Medulla oblongata (tissue), 1 donor: ENCODE results near the gene CCDC148.
A peak's percentile ranks its signal among the peaks of the same experiment; 100 is the strongest.

Experiments used
- DNase-seq: peaks from one replicate; pipeline ENCODE4 v3.0.0-alpha.2; 2015; ENCODE audit errors: extremely low spot score

The CCDC148 gene

DNA sequence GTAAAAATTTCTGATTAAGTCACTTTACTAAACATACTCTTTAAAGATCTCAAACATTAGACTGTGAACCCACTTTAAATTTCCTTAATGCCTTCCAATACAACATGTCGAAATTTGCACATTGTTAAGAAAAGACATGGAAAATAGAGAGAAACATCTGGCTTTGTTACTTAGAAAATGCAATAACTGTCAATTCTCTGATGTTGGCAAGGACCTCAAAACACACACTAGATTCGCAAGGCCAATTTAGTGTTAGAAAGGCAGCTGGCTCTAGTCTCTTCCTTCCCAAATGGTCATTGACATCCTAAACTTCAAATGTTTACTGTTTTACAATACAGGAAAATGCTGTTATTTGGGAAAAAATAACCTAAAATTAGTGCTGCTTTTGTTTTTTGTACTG, 244.3 kb downstream of the CCDC148 start:
- no peak for DNase-seq

DNA sequence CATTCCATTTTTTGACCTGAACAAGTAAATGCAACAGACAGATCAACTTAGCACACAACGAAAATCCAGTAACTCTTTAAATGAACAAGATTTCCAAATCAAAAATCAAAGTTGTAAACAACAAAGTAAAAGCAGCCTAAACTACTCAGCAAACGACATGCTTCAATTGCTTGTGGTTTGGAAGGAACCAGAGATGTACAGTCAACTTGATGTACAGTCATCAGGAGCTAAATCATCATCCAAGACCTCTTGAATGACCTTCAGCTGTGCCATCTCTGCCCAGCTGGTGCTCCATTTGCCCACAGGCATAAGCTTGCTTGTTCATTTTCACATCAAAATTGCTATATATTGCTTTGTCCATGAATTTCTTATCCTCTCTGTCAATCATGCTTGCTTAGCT, 245.1 kb downstream of the CCDC148 start:
- DNase-seq: no peak

DNA sequence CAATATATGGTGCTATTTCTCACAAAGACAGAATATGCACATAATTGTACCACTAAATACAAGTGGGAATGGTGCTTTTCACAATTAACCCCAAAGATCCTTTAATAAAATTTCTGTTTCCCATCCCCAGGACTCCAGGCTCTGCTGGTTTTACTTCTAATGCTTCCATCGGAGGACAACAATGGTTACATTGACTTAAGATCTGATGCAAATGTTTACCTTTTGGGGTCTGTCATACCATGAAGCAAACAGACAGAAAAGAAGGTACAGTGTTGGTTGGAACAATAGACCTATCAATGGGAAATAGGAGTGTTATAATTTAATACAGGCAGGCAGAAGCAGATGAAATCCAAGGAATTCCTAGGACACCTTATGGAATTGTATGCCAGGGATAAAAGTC, 249.2 kb downstream of the CCDC148 start:
- no peak for DNase-seq

DNA sequence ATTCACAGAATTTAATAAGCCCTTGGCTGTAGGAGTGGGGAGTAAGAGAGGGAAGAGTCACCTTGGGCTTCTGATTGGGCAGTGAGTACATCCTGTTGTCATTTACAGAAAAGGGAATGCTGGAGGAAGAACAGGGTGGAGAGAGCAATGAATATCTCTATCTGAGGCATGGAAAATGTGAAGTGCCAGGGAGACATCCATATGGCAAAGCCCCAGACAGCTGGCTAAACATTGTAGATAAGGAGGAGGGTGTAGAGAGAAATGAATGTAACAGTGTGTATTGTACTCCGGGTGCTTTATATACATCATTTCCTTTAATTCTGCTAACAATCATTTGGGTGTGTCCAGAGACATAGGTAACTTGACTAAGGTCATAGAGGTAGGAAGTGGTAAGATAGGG, 251.3 kb downstream of the CCDC148 start:
- DNase-seq: no peak

DNA sequence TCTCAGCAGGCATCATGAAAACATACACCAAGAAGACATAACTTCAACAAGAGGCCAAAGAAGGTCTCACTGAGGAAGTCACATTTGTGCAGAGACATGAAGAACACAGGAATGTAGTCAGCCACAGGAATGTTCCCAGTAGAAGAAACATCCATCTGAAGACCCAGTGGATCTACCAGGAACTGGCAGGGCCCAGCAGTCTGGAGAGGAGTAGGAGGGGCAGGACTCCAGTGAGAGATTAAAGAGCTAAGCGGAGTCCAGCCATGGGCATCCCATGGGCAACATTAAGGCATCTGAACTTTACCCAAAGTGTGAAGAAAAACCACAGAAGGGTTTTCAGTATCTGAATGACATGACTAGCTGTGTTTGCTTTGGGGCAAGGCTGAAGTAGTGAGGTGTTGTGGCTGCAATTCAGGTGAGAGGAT, 251.8 kb downstream of the CCDC148 start:
- no peak for DNase-seq

DNA sequence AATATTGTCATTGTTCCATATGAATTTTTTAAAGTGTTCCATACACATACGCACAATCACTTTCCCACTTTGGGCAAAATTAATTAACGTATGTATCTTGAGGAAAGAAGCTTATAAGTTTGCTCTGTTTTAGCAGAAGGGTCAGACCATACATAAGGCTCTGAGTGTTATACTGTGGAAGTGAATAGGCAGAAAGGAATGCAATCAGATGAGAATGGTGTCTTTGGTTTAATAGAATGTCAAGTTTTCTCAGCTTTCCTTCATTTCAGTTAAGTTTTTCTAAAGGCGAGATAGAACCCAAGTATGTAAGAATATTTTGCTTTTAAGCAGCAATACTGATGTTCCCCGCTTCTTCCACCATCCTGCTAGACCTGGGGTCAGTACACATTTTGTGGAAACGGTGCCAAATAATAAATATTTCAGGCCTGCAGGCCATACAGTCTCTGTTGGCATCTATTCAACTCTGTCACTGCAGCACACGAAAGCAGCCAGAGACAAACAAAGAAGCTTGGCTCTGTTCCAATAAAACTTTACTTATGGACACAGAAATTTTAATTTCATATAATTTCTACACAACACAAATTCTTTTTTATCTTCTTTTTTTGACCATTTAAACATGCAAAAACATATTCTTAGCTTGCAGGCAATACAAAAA, 254.3 kb downstream of the CCDC148 start:
- DNase-seq: no peak

DNA sequence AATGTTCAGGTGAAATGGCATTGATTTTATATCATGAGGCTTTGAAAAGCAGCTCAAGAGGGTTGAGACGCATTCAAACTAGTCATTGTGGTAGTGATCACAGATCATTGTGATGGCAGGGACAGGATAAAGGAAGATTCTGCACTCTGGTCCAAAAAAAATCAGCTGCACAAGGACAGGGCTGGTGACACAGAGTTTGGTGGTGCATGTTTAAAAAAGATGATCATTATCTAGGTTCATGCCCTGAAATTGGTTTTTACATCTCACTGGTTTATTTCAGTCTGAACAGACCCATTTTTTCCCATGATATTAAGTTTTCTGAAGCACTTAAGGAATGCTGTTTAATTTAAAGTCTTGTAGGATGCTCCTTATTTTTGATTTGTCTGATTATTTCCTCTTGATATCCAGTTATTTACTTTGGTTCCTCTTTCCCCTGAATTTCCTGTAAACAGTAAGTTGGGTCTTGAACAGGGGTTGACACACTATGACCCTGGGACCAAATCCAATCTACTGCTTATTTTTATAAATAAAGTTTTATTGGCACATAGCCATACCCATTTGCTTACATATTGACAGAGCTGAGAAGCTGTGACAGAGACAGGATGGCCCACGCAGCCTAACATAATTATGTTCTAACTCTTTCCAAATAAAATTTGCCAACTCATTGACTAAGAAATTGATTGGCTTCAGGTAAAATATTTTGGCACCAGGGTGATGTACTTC, 256.5 kb downstream of the CCDC148 start:
- no peak for DNase-seq

DNA sequence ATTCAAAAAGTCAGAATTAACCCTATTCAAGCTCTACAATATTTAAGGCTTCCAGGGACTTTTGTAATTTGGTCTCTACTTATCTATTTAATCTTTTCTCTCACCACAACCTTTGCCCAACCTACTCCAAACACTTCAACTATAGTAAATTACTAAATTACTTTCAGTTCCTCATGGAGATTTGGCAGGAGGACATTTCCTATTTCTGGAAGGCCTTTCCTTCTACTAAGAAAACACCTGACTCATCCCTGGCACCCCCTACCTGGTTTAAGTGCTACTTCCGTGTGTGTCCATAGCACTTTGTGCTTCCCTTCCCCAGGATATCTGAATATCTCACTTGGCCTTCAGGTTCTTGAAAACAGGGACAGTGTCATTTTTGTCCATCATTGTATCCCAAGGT, 258.6 kb downstream of the CCDC148 start:
- no peak for DNase-seq

DNA sequence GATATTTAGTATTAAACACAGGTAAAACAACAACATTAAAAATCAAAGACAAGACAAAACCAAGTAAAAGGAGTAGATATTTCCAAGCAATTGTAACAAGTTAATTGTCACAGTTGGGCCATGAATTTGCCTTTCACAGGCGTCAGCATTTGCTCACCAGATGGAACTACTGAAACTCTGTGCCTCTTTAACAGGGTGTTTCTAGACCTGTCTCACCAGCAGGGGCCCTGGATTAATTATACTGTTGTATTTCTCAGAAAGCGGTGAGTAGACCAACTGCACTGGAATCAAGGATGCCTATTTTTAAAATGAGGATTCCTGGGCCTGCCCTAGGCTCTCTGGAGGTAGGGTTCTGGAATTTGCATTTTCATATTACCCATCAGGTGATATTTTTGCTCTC, 262.3 kb downstream of the CCDC148 start:
- DNase-seq: no peak

DNA sequence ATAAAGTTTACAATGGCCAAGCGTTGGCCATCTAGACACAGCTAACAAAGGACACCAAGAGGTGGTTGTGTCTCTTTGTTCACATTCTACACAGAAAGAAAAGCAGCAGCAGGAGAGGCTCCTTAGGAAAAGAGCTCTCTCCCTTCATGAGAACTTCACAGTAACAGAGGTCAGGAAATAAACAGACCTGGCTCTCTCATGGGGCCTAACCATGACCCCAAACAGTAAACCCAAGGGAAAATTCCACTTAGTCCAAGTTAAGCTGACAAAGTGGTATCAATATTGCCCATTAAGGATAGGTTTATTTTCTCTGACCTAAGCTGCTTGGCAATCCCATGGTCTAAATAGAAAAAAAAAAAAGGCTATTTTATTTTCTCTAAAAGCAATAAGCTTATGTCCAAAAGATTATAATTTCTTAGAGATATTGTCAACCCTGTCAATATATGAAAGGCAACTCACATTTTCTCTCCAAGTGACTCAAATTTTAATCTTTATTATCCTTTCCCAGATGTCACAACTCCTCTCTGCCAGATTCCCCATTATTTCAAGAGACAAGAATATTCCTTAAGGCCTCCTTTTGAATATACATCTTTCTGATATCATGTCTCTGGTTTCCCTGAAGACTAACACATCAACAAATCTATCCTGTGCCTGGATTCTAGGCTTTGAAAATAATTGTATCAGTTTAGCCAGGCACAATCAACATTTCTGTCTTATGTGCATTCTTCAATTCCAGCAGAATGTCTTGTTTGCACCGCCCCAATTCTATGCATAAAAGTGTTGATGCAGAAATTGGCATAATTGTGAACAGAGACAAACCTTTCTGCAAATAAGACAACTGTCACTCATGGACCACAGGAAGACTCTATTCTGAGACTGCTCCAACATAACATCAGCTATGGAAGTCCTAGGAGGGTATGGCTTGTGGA, 263.8 kb downstream of the CCDC148 start:
- no peak for DNase-seq

DNA sequence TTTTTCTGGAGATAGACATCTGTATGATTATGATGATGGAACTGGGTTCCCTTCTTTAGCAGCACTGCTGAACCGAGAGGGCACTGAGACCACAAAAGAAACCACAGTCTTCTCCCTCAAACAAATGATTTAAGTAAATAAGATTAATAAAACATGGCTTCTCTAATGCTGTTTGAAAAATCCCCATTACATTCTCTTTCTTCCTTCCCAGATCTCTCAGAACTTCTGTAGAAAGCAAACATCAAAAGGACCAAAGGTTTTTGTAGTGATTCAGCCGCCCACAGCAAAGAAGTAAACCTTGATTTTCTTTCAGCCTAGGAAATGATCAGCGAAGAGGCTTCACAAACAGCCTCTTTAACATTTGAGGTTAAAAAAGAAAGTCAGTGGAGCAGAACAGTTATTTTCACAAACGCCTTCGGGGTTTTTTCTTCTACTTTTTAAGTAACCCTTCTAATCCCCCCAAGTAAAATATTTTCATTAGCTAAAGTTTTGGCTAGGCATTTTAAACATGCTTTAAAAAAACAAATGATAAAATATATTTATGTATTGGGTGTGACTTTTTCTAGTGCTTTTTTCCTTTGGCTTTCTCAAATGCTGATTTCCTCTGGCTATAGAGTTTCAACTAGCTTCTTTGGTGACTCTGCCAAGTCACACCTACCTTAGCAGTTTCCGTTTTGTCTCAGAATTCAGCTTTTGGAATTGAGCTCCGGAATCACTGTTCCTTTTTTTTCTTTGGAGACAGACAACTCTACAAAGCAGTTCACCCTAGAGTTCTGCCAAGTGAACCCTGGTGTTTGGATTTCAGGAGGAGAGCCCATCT, 265.3 kb downstream of the CCDC148 start:
- no peak for DNase-seq

DNA sequence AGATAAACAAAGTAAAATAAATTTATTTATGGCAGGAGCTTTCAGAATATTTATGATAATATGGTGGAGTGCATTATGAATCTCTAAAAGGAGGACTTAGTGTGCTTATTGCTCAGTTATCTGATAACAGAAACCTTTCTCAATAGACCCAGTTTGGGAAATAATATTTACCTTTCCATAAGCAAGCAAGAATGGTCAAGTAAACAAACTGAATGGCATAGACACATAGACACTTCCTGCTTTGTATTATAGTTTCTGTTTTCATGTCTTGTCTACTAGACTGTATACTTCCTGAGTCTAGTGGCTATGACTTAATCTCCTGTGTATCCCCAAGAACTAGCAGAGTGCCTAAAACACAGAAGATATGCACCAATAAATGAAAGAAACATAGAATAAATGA, 267.0 kb downstream of the CCDC148 start:
- DNase-seq: no peak

DNA sequence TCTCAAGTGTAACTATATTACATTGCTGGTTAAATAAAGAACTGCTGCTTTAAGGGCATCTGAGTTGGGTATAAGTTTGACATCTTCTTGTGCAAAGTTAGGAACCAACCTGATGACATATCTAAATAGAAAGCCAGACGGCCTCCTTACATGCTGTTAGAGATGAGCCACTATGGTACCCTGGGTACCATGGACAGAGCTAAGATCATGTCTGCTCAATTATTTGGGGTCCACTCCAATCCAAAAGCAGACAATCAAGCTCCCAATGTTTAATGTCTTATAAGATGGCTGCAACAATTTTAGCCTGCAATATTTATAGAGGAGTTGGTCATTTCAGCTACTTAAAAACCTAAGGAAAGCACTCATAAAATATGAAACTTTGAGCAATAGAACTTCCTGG, 268.6 kb downstream of the CCDC148 start:
- DNase-seq: no peak

DNA sequence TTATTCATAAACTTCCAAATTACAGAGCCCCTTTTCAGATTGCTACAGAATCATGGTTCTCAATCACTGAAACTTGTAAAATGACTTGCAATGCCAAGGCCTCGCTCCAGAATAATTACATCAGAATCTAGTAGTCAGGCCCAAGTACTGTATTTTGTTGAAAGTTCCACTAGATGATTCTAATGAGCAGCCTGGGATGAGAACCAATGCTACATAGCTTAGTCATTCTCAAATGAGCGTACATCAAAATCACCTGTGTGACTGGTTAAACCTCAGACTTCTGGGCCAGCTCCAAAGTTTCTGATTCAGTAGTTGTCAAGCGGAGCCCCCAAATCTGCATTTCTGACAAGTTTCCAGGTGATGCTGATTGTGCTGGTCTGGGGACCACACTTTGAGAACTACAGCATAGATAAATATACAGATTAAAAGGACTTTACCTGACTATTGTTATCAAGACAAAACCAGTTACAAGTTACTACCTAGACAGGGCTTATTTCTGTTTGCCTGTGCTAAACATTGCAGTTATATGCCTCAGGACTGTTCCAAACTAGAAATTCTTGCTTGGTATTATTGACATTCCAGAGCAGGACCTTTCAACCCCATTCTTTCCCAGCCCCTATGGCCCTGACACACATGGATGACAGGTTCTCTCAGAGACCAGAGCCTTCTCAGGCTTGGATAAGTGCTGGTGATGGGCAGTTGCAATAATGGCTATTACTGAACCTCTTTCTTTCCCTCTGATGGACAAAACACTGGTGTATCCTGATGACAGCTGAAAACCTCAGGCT, 271.8 kb downstream of the CCDC148 start:
- peak; percentile 34 for DNase-seq

DNA sequence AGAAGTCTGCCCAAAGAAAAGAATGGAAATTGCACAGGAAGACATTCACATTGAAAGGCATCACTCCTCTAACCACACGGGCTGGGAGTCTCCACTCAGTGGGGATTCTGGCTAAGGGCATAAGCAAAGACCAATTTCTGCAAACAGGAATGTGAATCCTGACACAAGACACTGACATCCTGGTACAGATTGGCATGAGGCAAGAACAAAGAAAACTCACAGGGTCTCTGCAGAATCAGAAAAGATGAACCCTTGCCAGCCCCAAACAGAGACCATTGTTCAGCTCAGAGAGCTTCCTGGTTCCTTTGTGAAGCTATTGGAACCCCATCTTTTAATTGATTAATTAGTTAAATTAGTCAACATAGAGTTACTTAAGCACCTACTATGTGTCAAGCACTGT, 272.6 kb downstream of the CCDC148 start:
- peak; percentile 85 for DNase-seq

DNA sequence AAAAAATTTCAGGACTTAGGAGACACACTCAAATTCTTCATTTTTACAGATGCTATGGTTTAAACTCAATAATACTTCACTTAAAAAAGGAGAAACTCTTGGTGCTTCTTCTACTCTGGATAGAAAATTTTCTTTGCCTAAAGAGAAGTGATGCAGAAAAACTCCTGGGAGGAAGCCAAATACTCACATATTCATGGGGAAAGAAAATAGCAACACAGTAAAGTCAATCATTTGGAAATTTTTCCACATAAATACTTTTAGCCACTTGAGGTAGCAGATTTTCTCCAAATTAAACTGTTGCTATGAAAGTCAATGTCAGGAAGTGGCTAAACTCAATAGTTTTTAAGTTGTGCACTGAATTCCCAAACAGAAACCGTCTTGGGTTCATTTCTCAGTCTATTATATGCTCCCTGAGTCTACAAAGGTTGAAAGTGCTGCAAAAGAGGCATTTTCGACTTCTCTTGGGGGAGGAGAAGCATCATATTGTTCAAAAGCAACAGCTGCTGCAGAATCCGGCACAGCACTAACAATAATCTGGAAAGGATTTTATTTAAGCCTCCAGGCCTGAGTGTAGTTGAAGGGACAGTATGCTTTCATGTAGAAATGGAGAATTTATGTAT, 273.8 kb downstream of the CCDC148 start:
- peak; percentile 51 for DNase-seq

DNA sequence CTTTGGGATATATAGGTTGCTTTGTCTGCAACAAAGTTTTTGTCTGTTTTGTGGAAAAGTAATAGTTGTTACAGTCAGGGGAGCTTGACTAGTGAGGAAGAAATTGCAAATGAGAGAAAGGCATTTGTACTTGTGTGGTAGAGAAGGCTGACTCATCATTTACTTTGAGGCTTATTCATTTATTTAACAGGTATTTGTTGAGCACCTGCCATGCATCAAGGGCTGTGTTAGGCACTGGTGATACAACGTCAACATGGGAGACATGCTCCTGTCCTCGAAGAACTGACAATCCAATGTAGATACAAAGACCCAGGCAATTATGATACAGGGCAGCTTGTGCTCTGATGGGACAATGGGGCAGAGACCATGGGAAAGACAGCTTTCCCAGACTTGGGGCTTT, 275.4 kb downstream of the CCDC148 start:
- no peak for DNase-seq

DNA sequence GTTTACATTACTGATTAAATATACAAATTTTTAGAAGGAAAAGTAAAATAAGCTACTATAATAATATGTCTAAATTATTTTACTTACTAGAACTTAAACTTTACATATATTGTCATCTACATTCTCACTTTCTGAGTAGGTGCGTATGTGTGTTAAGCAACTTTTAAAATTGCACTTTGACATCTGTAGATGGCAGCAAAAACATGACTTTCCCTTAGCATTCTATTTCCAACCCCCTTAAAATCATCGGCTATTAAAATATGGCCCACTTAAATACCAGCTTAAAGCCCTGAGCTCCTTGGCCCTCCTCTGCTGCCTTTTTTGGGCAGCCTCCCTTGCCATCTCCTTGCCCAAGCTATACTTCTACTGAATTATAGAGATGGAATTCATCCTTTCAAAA, 276.9 kb downstream of the CCDC148 start:
- peak; percentile 45 for DNase-seq

DNA sequence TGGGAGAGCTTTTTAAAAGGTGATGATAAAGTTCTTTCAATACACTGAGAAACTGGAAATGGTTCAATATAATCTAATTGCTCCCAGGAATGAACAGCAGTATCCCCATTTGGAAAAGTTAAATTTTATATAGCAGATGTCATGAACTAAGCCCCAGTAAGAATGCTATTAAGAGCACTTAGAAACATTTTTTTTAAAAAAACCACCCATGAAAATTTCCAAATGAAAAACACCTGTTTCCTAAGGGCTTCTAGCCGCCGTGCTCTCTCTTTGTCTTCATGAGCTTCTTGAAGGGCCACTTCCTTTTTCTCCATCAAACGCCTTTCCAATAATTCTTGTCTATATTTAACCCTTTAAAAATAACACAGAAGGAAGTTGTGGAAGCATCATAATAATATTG, 277.9 kb downstream of the CCDC148 start:
- DNase-seq: no peak

DNA sequence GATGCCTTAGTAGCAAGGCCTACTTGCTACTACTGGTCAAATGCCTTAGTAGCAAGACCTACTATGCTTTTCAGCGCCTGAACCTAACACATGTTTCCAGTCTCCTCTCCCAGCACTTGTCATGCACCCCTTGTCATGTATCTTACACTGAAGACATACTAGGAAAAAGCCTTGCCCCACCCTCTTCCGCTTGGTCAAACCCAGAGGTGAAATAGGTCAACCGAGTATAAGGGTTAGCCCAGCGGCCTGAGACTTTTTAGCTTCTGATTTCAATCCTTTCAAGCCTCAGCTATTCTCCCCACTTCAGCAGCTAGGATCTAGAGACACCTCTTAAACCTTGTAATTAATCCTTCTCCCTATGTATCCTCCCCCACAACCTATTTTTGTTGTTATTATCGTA, 281.6 kb downstream of the CCDC148 start:
- DNase-seq: no peak
